ENCODE measurements around the gene PREX1. TPM values are rescaled to one million over a fixed set of nuclear protein-coding genes. Genes with fewer than 3 reads are reported as not detected.

Gene PREX1
- total RNA-seq, 2 donors from 2014 or later = 11.5 to 21.7 TPM

GRCh38 chr20:48645666-48646065, 182.1 kb downstream of the PREX1 start:
- H3K4me1 ChIP-seq = peaks cover 0 to 4% of the 10 kb centered on the region in 2 donors
- no peaks in the 10 kb centered on the region for H3K9me3 ChIP-seq
- no peak for DNase-seq (ENCODE audit: low spot score)
- H3K4me3 ChIP-seq = no peak overlapping the region
- no peaks in the 10 kb centered on the region for H3K27me3 ChIP-seq
- TF ChIP-seq CTCF (IDR thresholded peaks at IDR 0.05) = no peak
- no peak overlapping the region for H3K27ac ChIP-seq
- H3K36me3 ChIP-seq = peaks cover 28% of the 10 kb centered on the region

GRCh38 chr20:48644286-48644828, 183.4 kb downstream of the PREX1 start:
- DNase-seq (ENCODE audit: low spot score) = no peak
- Histone ChIP-seq H3K36me3 (peaks cover 22% of the 10 kb centered on the region), H3K4me3 (no peak overlapping the region), H3K9me3 (no peaks in the 10 kb centered on the region), H3K4me1 (peaks cover 0 to 4% of the 10 kb centered on the region in 2 donors), H3K27me3 (no peaks in the 10 kb centered on the region), H3K27ac (no peak overlapping the region)
- no peak for TF ChIP-seq CTCF (IDR thresholded peaks at IDR 0.05)

GRCh38 chr20:48642105-48642880, 185.5 kb downstream of the PREX1 start:
- no peak for DNase-seq (ENCODE audit: low spot score)
- Histone ChIP-seq H3K27ac (no peak overlapping the region), H3K36me3 (peaks cover 31% of the 10 kb centered on the region), H3K9me3 (no peaks in the 10 kb centered on the region), H3K27me3 (no peaks in the 10 kb centered on the region), H3K4me3 (no peak overlapping the region), H3K4me1 (no peaks in the 10 kb centered on the region)
- TF ChIP-seq CTCF (IDR thresholded peaks at IDR 0.05) = no peak

GRCh38 chr20:48640871-48641270, 186.9 kb downstream of the PREX1 start:
- no peaks in the 10 kb centered on the region for H3K9me3 ChIP-seq
- no peak overlapping the region for H3K27ac ChIP-seq
- H3K4me3 ChIP-seq = no peak overlapping the region
- no peak for TF ChIP-seq CTCF (IDR thresholded peaks at IDR 0.05)
- H3K27me3 ChIP-seq = no peaks in the 10 kb centered on the region
- no peak for DNase-seq (ENCODE audit: low spot score)
- H3K36me3 ChIP-seq = peaks cover 31% of the 10 kb centered on the region
- H3K4me1 ChIP-seq = no peaks in the 10 kb centered on the region

- no peak for TF ChIP-seq CTCF (IDR thresholded peaks at IDR 0.05)
- no peak for DNase-seq (ENCODE audit: low spot score)
- H3K27me3 ChIP-seq = no peaks in the 10 kb centered on the region
- H3K4me1 ChIP-seq = no peaks in the 10 kb centered on the region
- H3K36me3 ChIP-seq = peaks cover 23% of the 10 kb centered on the region
- no peak overlapping the region for H3K27ac ChIP-seq
- no peak overlapping the region for H3K4me3 ChIP-seq
- no peaks in the 10 kb centered on the region for H3K9me3 ChIP-seq
Observed at GRCh38 chr20:48639899-48640298, 187.9 kb downstream of the PREX1 start.
